Epidermal melanocyte (primary cell): Measurements from ENCODE around the gene ZNF827.

ENCODE experiments used
- DNase-seq: peaks from one replicate; pipeline ENCODE4 v3.0.0; 2011; ENCODE audit warnings: low spot score; ENCODE audit not compliant: insufficient read length

ZNF827 gene

DNA sequence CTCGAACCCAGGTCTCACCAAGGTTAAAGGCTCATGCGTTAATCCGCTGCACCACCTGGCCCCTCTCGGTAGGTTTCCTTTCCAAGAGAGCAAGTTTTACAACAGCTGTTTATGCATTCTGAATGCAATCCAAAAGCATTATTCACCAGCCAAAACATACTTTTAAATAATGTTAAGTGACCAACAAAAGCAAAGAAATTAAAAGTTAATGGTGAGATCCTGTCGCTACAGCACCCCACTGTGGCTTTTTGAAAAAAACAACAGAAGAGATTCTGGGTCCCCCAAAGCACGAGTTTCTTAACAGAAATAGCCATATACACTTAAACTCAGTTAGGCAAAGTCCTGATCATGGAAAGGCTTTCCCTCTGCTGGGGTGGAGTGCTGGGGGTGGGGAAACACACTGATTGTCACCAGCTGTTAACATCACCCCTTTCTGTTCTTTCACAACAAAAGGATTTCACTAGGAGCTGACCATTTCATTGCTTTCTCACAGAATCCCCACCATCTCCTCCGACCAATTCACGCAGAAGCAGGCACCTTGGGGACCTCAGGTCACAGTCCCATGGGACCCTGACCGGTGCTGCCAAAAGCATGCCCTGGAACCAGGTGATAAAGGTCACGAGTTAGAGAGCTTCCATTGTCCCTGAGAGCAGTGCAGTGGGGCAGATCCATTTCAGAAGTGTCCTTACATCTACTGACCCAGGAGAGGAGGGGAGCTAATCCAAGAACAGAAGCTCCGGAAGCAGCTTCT lies 51.2 kb downstream of the ZNF827 start:
- no peak for DNase-seq

DNA sequence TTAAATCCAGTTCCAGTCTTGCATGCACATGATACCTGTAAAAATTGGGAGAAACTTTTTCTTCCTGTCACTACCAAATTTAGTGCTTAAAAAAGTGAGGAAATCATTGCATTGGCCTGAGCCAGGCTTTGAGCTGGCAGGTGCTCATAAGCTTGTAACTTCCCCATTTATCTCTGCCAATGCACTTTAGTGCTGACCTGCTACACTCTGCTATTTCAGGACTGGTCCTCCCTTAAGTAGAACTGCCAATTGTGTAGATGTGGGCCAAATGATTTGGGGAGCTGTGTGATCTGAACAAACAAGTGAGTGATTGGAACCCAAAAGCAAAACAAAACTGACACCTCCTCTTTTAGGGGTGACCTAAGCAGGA lies 51.8 kb downstream of the ZNF827 start:
- DNase-seq = no peak

DNA sequence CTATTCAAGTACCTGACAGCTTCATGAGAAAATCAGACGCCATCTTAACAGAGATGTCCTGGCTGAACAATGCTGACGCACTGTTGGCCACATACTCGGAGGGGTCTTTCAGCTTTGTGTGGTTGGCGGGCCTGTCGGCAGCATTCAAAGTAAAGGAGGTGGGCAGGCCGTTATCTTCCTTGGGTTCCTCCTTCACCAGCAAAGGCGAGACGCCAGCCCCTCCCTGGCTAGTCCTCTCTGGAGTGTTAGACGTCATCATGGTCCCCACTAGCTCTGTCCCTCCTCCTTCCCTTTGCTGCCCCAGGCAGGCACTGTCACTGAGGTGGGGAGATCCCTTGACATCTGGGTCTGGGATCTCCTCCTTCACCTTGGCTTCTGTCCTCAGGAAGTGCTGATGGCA lies 53.0 kb downstream of the ZNF827 start:
- no peak for DNase-seq

DNA sequence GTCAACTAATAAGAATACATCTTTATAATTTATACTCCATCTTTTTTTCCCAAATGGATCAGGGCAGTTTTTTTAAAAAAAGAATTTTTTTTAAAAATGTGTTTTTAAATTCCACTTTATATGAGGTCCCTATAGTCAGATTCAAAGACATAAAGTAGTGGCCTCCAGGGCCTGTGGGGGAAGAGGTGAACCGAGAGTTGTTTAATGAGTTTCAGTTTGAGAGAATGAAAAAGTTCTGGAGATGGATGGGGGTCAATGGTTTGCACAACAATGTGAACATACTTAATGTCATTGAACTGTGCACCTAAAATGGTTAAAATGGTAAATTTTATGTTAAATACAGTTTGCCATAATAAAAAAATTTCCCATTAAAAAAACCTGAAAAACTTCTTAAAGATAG lies 53.8 kb downstream of the ZNF827 start:
- no peak for DNase-seq

DNA sequence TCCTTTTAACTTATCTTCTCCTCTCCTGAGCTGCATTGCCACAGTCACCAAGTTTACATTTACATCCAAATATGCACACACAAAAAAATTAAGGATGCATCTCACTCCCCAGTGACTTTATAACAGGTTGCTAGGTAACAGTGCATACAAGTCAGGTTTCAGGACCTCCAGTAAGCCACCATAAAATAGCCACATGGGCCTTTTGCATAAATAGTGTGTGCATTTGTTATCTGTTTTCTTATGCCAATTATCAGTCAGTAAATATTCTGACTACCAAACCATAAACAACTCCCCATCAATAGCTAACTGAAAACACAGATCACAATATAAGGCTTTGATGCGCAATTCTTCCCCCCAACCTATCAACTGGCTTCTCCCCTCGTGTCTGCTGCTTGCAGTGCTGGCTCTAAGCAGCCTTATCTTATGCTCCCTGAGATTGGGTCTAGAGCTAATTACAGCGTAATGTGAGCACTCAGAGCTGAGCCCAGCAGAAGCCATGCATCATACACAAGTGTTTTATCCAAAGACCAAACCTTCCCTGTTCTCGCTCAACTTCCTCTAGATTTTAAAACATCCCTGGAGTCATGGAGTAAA lies 55.4 kb downstream of the ZNF827 start:
- DNase-seq = no peak

DNA sequence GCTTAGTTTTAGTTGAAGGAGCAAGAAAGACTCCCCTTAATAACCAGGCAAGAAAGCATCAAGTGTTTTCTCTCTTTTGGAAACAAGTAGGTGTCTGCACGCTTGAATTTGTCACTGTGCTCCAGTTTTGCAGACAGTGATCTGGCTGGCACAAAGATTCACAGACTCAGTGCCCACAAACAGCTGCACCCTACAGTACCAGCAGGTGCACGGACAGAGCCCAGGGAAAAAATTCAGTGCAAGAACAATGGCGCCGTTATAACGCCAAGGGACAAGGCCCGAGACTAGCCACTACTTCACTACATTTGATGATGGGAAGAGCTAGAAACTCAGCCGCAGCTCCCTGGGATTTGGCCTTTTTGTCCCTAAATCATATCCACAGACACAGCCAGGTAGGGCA lies 56.0 kb downstream of the ZNF827 start:
- DNase-seq = no peak

DNA sequence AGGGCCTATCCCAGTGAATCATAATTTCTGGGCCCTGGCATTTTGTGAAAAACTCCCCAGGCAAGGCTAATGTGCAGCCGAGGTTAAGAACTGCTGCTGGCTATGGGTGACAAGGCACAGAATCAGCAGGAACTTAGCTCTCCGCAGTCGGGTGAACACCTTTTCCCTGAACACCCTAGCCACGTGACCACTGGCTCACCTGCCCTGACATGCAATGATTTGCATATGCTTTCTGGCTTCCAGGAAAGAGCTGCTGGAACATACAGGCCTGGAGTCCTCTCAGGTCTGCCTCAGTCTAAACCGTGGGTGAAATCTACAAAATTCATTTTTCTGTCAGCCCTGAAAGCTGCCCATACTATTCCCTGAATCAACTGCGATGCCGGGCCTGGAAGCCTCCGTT lies 56.6 kb downstream of the ZNF827 start:
- no peak for DNase-seq

DNA sequence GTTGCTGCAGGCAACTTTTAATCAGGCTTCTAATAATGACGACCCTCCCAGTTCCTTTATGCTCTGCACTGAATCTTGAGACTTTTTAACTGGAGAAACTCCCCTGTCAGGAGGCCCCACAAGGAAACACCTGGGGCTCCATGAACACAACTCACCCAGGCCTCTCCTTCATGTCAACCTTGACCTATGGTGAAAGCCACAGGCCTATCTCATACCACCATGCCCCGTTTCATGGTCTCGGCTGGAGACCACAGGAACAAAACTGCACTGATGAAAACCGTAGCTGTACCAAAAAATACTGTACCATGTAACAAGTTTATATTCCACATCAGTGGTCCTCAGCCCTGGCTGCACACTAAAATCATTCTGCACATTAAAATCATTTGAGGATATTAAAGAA lies 57.0 kb downstream of the ZNF827 start:
- no peak for DNase-seq

DNA sequence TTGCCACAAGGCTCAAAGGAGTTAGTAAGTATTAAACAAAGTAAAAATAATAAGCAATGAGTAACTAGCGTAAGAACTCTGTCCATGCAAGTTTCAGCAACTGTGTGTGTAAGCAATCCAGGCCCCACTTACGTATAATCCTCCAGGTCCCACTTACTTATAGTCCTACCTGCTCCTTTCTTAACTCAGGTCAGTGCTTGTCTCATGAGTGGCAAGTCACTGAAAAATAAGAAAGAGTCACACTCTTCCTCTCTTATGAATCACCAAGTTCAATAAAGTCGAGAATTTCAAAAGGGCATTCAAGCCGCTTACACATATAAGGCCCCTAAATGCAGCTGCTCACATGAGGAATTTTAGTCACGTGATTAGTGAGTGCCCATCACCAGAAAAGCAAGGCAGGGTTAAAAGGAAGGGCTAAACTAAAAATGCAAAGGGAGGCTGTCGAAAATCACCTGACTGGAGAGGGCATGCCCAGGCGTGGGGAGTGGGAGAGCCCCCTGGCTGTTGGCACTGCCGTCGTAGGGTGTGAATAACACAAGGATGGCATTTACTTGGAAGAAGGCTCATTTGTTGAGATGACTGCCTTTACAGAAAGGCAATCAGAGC lies 58.2 kb downstream of the ZNF827 start:
- DNase-seq = no peak

DNA sequence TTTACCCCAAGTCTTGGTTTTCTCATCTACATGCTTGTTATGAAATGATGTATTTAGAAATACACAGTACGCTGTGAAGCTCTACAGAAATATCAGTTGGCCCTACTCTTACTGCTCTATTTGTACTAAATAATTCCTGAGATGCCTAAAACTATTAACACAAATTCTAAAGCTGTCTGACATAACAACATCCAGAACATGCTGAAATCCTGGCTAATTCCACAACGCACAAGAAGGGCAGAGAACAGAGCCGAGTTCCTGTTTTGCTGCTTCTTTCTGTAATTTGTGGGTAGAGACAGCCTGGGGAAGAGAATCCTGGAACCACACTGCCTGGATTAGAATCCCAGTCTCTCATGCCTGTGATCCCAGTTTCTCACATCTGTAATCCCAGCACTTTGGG lies 59.0 kb downstream of the ZNF827 start:
- no peak for DNase-seq

DNA sequence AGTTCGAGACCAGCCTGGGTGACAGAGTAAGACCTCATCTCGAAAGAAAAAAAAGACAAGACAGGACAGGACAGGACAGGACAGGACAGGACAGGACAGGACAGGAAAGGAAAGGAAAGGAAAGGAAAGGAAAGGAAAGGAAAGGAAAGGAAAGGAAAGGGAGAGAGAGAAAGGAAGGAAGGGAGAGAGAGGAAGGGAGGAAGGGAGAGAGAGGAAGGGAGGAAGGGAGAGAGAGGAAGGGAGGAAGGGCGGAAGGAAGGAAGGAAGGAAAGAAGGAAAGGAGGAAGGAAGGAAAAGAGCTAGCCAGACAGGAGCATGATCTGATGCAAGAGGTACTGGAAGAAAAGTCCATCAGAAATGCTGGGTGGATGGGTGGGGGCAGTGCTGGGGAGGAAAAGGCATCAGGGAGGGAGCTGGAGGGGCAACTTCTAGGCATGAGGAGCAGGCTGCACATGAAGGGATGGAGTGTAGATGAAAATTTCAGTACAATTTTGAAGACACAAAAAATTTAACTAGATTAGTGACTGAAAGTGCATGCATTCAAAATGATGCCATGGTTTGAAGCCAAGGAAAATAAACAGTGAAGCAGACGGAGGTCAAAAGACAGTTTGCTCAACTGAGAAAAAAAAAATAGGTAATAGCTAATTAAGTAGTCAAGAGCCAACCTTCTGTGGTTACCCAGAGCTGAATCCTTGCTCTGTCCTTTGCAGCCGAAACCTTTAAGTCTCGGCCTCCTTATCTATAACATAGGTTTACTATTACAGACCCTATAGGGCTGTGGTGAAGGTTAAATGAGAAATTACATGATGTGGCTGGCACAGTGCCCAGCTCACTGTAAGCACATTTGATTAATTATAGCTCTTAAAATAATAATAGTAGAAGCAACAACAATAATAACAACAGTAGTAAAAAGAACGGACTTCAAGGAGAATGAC lies 59.9 kb downstream of the ZNF827 start:
- DNase-seq = no peak

DNA sequence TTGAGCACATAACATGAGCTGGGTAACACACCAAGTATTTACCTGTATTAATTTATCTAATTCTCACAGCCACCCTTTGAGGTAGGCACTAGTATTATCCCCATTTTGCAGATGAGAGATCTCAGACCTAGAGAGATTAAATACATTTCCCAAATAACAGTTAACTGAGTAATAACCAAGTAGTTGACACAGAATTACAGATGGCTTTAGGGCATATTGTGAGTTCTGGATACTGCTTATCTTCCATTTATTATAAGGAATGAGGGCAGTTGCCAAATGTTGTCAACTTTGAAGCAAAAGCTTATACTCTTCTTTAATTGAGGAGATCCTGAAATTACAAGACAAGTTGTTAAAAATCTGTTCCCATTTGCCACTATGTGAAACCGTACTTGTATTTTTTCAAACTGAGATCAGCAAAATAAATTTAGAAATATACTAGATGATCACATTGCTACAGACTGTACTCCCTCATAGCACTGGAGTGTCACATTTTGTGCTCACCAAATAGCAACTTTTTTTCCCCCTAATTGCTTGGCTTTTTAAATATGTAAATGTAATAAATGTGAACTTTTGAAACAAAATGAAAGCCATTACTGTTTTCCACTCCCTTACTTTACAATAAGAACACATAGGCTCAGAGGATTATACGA lies 62.0 kb downstream of the ZNF827 start:
- no peak for DNase-seq

DNA sequence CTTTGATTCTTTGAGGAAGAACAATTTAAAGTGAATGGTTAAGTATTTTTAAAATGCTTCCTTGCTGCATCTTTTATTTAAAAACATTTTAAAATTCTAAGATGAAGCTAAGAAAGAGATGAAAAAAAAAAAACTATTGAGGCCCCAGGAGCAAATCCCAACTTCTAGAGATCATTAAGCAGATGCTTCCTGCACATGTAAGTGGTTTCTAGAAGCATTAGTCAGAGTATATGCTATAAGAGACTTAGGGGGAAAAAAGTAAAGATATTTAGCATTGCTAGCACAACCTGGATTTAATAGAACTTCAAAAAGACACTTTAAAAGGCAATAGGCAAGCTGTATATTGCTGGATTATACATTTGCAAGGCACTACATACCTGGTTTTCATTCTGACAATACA lies 64.7 kb downstream of the ZNF827 start:
- no peak for DNase-seq

DNA sequence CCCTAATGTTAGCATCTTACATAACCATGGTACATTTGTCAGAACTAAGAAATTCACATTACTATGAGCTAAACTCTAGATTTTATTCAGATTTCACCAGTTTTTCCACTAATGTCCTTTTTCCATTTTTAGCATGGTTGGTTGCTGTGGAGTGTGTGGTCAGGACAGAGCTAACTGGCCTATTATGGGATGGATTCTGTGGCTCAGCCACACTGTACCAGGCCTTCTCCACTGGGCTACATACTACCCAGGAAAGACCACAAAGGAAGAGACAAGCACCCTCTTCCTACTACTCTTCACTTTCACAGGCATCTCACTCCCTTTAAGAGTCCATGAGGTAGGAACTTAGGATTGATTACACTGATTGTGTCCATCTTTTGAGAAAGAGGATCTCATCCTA lies 67.4 kb downstream of the ZNF827 start:
- no peak for DNase-seq

DNA sequence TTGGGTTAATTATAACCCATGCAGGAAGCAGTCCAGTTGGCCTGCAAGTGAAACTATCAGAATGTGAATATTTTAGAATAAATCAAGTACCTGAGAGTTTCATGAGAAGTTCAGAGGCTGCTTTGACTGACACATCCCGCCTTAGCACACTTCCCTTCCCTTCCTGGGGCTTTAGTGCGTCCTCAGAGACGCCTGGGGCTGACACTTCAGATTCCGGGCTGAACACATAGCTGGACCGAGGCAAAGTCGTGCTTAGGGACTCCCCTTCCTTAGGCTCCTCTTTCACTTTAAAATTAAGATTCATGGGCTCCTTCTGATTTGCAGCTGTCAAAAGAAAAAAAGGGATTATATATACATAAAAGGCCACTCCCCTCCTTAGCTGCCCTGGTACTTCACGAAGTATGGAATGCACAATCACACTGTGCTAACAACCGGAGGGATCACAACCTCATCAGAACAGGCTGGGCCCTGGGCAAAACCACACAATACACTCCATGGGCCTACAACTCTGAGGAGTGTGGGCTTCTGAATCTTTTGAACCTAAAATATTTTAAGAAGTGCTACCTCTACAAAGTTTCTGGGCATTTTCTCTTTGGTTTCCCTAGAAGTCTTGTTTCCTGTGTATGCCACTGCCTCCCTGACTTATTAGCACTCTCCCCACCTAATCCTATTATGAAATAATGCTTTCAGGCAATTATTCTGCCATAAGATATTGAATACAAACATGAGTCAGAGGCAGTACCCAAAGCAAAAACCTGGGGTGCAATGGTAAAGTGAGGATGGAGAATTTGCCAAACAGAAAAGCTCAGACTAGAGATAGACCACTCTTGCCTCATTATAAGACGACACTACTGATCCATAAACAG lies 68.2 kb downstream of the ZNF827 start:
- no peak for DNase-seq

DNA sequence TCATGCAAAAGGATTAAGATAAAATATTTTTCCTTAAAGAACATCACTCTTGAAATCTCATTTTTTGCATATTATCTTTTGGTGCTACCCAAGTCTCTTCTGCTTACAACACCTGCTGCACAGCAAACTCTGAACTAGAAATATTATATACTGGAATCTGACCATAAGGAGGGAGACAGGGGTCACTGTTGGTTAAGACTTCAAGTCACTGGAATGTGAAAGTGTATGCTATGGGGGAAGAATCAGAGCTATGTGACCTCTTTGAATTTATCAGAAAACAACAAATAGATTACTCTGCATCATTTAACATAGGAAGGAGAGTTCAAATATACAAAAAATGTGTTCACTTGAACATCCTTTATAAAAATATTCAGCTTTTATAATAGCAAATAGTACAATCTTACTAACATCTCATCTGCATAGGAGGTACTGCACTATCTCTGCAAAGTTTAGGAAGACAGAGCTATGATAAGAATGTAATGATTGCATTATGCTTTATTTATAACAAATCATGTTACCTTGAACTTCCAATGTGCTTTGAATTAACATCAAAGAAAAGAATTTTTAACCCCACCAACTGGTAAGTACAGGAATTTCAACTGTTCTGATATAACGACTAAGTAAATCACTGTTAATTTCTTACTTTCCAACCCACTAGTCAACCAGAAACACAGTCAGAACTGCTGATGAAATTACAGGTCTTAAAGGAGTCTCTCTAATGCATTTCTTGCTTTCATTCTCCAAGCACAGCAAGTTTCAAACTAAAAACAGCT lies 69.8 kb downstream of the ZNF827 start:
- no peak for DNase-seq

DNA sequence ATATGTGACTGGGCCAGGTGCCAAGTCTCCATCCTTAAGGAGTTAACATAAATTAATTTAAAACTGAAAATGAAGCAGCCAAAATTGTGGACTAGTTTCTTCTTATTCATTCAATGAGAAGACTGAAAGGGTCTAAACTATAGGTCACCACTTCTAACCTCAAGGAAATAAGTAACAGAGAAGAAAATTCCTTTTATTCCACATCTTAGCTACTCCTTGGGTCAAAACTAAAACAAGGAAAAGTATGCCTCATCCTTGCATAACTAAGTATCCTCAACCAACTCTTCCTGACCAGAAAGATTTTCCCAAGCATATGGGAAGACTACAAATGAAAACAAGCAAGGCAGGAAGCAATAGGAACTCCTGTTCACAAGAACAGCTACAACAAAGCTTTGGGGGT lies 71.2 kb downstream of the ZNF827 start:
- DNase-seq = no peak

DNA sequence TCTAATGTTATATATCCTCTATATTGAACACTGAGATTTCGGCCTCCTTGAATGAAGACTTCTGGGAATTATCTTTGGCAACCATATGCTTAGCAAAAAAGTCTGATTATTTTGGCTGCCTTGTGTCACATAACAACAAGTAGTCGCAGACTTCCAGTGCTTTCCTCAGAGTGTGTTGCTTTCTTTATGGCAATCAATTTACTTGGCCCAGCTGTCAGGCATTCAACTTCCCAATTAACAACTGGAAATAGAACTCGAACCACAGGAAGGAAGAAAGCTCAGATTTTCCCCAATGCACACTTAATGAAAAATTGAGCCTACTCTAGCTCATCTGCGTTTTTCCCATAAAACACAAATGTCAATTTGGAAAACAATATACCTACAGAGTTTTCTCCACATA lies 71.6 kb downstream of the ZNF827 start:
- DNase-seq = no peak

DNA sequence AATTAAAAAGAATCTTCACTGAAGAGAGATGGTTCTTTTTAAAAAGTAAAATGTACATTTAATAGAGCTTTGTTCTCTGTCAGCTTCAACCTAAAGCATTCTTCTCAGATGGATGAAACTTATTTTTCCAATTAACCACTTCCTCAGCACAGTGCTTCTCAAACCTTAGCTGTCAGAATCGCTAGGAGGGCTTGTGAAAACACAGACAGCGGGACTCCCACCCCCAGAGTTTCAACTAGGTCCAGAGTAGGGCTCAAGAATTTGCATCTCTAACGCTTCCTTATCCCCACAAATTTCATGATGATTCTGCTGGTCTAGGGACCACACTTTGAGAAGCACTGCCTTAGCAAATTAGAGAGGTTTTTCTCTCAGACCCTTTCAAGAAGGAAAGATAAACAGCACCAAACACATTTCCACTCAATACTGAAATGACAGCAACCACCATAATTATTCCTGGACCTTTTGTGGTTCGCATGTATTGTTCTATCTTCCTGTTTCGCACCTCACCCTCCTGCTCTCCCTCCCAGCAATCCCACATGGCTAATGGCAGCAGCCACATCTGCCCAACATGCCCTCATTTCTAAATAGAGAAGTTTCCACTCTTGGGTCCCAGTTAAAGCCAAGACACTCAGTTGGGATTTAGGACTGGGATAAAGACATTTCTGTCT lies 73.2 kb downstream of the ZNF827 start:
- no peak for DNase-seq
